Measurements from ENCODE around the gene C16orf54.
A peak's percentile ranks its signal among the peaks of the same experiment; 100 is the strongest.
"Not testable (repeated sequence)": the region's sequence is repeated elsewhere in the genome, so short reads cannot be mapped to it uniquely, and the experiment has no call there.

Gene C16orf54

DNA sequence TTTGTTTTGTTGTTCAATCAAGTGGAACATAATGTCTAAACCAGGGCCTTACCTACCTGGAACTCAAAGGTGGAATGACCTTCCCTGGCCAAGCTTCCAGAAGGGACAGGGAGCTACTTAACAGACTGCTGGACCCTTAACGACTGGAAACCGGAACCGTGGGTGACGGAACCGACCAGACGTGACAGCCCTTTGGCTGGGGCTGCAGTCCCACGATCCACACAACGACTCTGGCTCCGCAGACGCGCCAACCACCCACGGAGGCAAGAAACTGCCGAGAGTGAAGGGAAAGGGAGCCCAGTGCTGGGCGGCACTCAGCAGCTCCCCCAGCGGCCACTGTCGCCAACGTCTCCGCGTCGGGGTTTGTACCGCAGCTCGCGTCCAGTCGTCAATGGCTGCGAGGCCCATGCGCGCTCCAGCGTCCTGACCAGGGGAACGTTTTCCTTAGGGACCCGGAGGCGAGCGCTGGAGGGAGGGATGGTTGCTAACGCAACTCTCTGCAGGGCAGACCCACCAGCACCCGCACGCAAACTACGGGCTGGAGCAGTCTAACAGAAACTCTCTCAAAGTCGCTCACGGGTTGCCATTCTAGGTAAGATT is 39.2 kb upstream of the C16orf54 start:
- TF ChIP-seq ZFX (IDR thresholded peaks at IDR 0.05) = no peak
- TF ChIP-seq CTCF (conservative IDR thresholded peaks at IDR 0.05) = no peak
- 0 out of 2 replicates have a peak overlapping the region, but pooled peaks have one; percentile 10 for H3K27ac ChIP-seq

- TF ChIP-seq ZFX (IDR thresholded peaks at IDR 0.05) = no peak
- no peak for TF ChIP-seq CTCF (conservative IDR thresholded peaks at IDR 0.05)
- H3K27ac ChIP-seq = peak overlapping the region; percentile 13; the same call in 1 of the 2 replicates
Measured at GRCh38 chr16:29784157-29784556, 38.4 kb upstream of the C16orf54 start.

DNA sequence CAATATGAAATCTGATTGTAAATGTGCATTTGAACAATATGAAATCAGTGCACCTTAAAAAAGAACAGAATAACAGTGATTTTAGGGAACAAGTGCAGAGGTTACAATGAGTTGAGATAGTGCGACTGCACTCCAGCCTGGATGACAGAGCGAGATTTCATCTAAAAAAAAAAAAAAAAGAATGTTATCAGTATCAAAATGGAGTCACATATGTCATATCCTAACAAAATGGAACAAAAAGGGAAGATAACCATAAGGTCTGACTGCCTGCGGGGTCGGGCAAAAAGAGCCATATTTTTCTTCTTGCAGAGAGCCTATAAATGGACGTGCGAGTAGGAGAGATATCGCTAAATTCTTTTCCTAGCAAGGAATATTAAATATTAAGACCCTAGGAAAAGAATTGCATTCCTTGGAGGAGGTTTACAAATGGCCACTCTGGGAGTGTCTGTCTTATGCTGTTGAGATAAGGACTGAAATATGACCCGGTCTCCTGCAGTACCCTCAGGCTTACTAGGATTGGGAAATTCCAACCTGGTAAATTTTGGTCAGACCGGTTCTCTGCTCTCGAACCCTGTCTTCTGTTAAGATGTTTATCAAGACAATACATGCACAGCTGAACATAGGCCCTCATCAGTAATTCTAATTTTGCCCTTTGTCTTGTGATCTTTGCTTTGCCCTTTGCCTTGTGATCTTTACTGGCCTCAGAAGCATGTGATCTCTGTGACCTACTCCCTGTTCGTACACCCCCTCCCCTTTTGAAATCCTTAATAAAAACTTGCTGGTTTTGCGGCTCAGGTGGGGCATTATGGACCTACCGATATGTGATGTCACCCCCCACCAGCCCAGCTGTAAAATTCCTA is 37.5 kb upstream of the C16orf54 start:
- H3K27ac ChIP-seq = peak overlapping the region; percentile 13; the same call in 1 of the 2 replicates

DNA sequence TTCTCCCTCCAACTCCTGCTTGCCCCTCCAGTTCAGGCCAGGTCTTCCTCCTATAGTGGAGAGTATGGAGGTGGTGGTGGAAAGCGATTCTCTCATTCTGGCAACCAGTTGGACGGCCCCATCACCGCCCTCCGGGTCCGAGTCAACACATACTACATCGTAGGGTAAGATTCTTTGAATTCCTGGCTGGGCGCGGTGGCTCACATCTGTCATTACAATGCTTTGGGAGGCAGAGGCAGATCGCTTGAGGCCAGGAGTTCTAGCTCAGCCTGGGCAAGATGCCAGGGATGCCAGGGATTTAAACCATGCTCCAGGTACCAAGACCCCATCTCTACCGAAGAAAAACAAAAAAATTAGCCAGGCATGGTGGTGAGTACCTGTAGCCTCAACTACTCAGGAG is 33.7 kb upstream of the C16orf54 start:
- TF ChIP-seq CTCF (conservative IDR thresholded peaks at IDR 0.05) (no peak), ZFX (IDR thresholded peaks at IDR 0.05) (no peak)
- no peak overlapping the region for H3K27ac ChIP-seq

DNA sequence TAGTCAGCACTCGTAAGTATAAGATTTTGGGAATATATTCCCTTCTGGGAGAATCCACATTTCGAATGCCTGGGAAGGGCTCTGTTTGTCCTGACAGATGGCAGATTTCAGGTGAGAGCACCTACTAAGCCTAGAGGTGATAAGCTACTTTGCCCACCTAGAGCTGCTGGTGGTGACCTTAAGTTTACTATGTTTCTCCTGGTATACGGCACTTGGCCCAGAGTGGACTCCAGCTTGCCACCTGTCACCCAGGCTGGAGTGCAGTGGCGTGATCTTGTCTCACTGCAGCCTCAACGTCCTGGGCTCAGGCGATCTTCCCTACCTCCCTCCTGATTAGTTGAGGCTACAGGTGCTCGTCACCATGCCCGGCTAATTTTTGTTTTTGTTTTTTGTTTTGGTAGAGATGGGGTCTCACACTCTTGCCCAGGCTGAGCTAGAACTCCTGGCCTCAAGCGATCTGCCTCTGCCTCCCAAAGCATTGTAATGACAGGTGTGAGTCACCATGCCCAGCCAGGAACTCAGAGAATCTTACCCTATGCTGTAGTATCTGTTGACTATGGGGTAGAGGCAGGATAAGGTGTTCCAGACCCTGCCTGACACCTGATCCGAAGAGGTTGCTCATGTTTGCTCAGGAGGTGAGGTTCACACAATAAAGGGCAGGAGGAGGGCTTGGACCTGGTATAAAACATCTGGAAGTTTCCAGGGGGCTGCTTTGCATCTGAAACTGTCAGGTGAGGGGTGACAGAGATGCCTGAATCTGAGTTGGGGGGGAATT is 32.0 kb upstream of the C16orf54 start, which contains the start of gene ZG16:
Gene ZG16, plus strand, starts transcription at position 681 of the 775 bp plus-strand sequence. CDS start 1,011 bp downstream, outside the sequence.
- no peak within 1 kb of the TSS for H3K27ac ChIP-seq
- no peak for TF ChIP-seq CTCF (conservative IDR thresholded peaks at IDR 0.05)
- no peak for TF ChIP-seq ZFX (IDR thresholded peaks at IDR 0.05)

- TF ChIP-seq ZFX (IDR thresholded peaks at IDR 0.05) = no peak
- TF ChIP-seq CTCF (conservative IDR thresholded peaks at IDR 0.05) = no peak
- H3K27ac ChIP-seq = no peak overlapping the region
Measured at GRCh38 chr16:29775742-29776408, 30.1 kb upstream of the C16orf54 start.

- no peak overlapping the region for H3K27ac ChIP-seq
- TF ChIP-seq ZFX (IDR thresholded peaks at IDR 0.05) = no peak
- no peak for TF ChIP-seq CTCF (conservative IDR thresholded peaks at IDR 0.05)
Measured at GRCh38 chr16:29774730-29775129, 28.9 kb upstream of the C16orf54 start.

- not testable (repeated sequence) for H3K27ac ChIP-seq
Measured at GRCh38 chr16:29772330-29772729, 26.5 kb upstream of the C16orf54 start.

Data from C4-2B (cell line).